Parathyroid adenoma (tissue), 2 donors: ENCODE data around the gene ADCY2.

Experiments
- H2AFZ ChIP-seq: fragments of 300-600 bp; sonication (generic); one replicate; pipeline ENCODE4 v1.7.0; 2017; ENCODE audit warnings: antibody characterized with exemption, mild to moderate bottlenecking
- H3K27ac ChIP-seq: fragments of 300-600 bp; sonication (generic); one replicate; pipeline ENCODE4 v1.7.0; 2017
- H3K27me3 ChIP-seq: fragments of 300-600 bp; sonication (generic); one replicate; pipeline ENCODE4 v1.7.0; 2017; ENCODE audit warnings: low read length; ENCODE audit not compliant: control insufficient read depth, insufficient read depth
- H3K36me3 ChIP-seq: fragments of 300-600 bp; sonication (generic); one replicate; pipeline ENCODE4 v1.7.0; 2017; ENCODE audit warnings: low read length; ENCODE audit not compliant: control insufficient read depth, insufficient read depth
- H3K4me1 ChIP-seq: fragments of 300-600 bp; sonication (generic); one replicate; pipeline ENCODE4 v1.7.0; 2017; ENCODE audit warnings: control low read depth
- H3K4me2 ChIP-seq: fragments of 300-600 bp; sonication (generic); one replicate; pipeline ENCODE4 v1.7.0; 2017; ENCODE audit warnings: low read length
- H3K4me3 ChIP-seq: fragments of 300-600 bp; sonication (generic); one replicate; pipeline ENCODE4 v1.7.0; 2017; ENCODE audit warnings: low read depth, low read length
- H3K79me2 ChIP-seq: fragments of 300-600 bp; sonication (generic); one replicate; pipeline ENCODE4 v1.7.0; 2017; ENCODE audit warnings: control low read depth
- H3K9ac ChIP-seq: fragments of 300-600 bp; sonication (generic); one replicate; pipeline ENCODE4 v1.7.0; 2017; ENCODE audit warnings: mild to moderate bottlenecking
- H3K9me3 ChIP-seq: fragments of 300-600 bp; sonication (generic); one replicate; pipeline ENCODE4 v1.7.0; 2017; ENCODE audit warnings: low read length; ENCODE audit not compliant: control insufficient read depth
- CTCF ChIP-seq: fragments of 300-600 bp; sonication (generic); IDR thresholded peaks from one replicate; pipeline ENCODE4 v1.7.0; 2017; ENCODE audit warnings: antibody characterized with exemption, mild to moderate bottlenecking
- donor health status: primary hyperparathyroidism.

ADCY2 gene

GRCh38 chr5:7772141-7772540 lies 376.2 kb downstream of the ADCY2 start:
- Histone ChIP-seq H3K9ac (no peak overlapping the region), H3K27me3 (no peaks in the 10 kb centered on the region), H3K4me1 (no peaks in the 10 kb centered on the region), H3K9me3 (no peaks in the 10 kb centered on the region), H3K4me2 (no peak overlapping the region), H3K79me2 (no peaks in the 10 kb centered on the region), H3K27ac (no peak overlapping the region), H2AFZ (no peak overlapping the region), H3K4me3 (no peak overlapping the region), H3K36me3 (no peaks in the 10 kb centered on the region)
- TF ChIP-seq CTCF, result no peak

- no peak for TF ChIP-seq CTCF
- Histone ChIP-seq H2AFZ (no peak overlapping the region), H3K9me3 (no peaks in the 10 kb centered on the region)
Measured at GRCh38 chr5:7773178-7773577, 377.2 kb downstream of the ADCY2 start.

GRCh38 chr5:7776442-7776841 lies 380.5 kb downstream of the ADCY2 start:
- Histone ChIP-seq H3K27me3 (no peaks in the 10 kb centered on the region), H3K79me2 (no peaks in the 10 kb centered on the region), H3K4me2 (no peak overlapping the region), H3K4me3 (no peak overlapping the region), H3K27ac (no peak overlapping the region), H3K9me3 (no peaks in the 10 kb centered on the region), H3K9ac (no peak overlapping the region), H2AFZ (no peak overlapping the region), H3K36me3 (no peaks in the 10 kb centered on the region), H3K4me1 (no peaks in the 10 kb centered on the region)
- no peak for TF ChIP-seq CTCF

More at GRCh38 chr5:7773178-7773577, 377.2 kb downstream of the ADCY2 start:
- Histone ChIP-seq H3K36me3 (no peaks in the 10 kb centered on the region), H3K9ac (no peak overlapping the region), H3K27me3 (no peaks in the 10 kb centered on the region), H3K4me3 (no peak overlapping the region), H3K4me1 (no peaks in the 10 kb centered on the region), H3K27ac (no peak overlapping the region), H3K79me2 (no peaks in the 10 kb centered on the region), H3K4me2 (no peak overlapping the region)

- H3K9ac ChIP-seq, result no peak overlapping the region
- no peaks in the 10 kb centered on the region for H3K4me1 ChIP-seq
- no peak overlapping the region for H3K4me3 ChIP-seq
- TF ChIP-seq CTCF, result no peak
- no peak overlapping the region for H3K27ac ChIP-seq
- no peaks in the 10 kb centered on the region for H3K9me3 ChIP-seq
- H2AFZ ChIP-seq, result no peak overlapping the region
- H3K79me2 ChIP-seq, result no peaks in the 10 kb centered on the region
- no peaks in the 10 kb centered on the region for H3K36me3 ChIP-seq
- H3K27me3 ChIP-seq, result no peaks in the 10 kb centered on the region
- no peak overlapping the region for H3K4me2 ChIP-seq
Measured at GRCh38 chr5:7779019-7780005, 383.4 kb downstream of the ADCY2 start.
